Stimulated activated CD8-positive, alpha-beta memory T cell treated with anti-CD3 and anti-CD28 coated beads, Interleukin-15, amount 100 ng/mL, for 24 hours (primary cell): ENCODE measurements around the gene GNAZ.
"Not testable (repeated sequence)": the region's sequence is repeated elsewhere in the genome, so short reads cannot be mapped to it uniquely, and the experiment has no call there.

Source experiments
- DNase-seq: peaks from one replicate; pipeline ENCODE4 v3.0.0-alpha.2; 2020; ENCODE audit warnings: low read depth

GNAZ gene

GRCh38 chr22:23136991-23137390 lies 66.7 kb downstream of the GNAZ start:
- DNase-seq: not testable (repeated sequence)

GRCh38 chr22:23137468-23137867 lies 67.1 kb downstream of the GNAZ start:
- DNase-seq: no peak

- no peak for DNase-seq
Measured at GRCh38 chr22:23137905-23138561, 67.7 kb downstream of the GNAZ start.

- DNase-seq: no peak
Measured at GRCh38 chr22:23138584-23139435, 68.5 kb downstream of the GNAZ start.

GRCh38 chr22:23140385-23140784 lies 70.1 kb downstream of the GNAZ start:
- no peak for DNase-seq

- DNase-seq: no peak
Measured at GRCh38 chr22:23142546-23143105, 72.3 kb downstream of the GNAZ start.

- no peak for DNase-seq
Measured at GRCh38 chr22:23143119-23143518, 72.8 kb downstream of the GNAZ start.

- DNase-seq: no peak
Measured at GRCh38 chr22:23144432-23144831, 74.1 kb downstream of the GNAZ start.

- peak; percentile 55 for DNase-seq
Measured at GRCh38 chr22:23144932-23145877, 74.9 kb downstream of the GNAZ start, which contains the start of gene RAB36. TSS of gene RAB36 (plus strand) at chr22:23145477. CDS start at chr22:23146617, 1,140 bp downstream.

- DNase-seq: no peak
Measured at GRCh38 chr22:23145878-23146470, 75.7 kb downstream of the GNAZ start.

GRCh38 chr22:23146478-23147205 lies 76.3 kb downstream of the GNAZ start:
- DNase-seq: no peak

- DNase-seq: no peak
Measured at GRCh38 chr22:23147617-23148387, 77.5 kb downstream of the GNAZ start.

- no peak for DNase-seq
Measured at GRCh38 chr22:23149743-23150238, 79.5 kb downstream of the GNAZ start.

- DNase-seq: no peak
Measured at GRCh38 chr22:23150762-23151161, 80.4 kb downstream of the GNAZ start.

GRCh38 chr22:23151827-23152226 lies 81.5 kb downstream of the GNAZ start:
- no peak for DNase-seq

- no peak for DNase-seq
Measured at GRCh38 chr22:23152238-23153114, 82.2 kb downstream of the GNAZ start.

GRCh38 chr22:23153994-23154393 lies 83.7 kb downstream of the GNAZ start:
- DNase-seq: no peak

GRCh38 chr22:23154461-23154860 lies 84.1 kb downstream of the GNAZ start:
- no peak for DNase-seq

- no peak for DNase-seq
Measured at GRCh38 chr22:23155143-23155542, 84.8 kb downstream of the GNAZ start.
